K562 (cell line): Measurements from ENCODE around the gene CLCF1. TPM values are rescaled to one million over a fixed set of nuclear protein-coding genes. Genes with fewer than 3 reads are reported as not detected.

Experiments
- BDP1 ChIP-seq: IDR thresholded peaks from 3 replicates; pipeline ENCODE4 v1.6.1; 2011; ENCODE audit not compliant: insufficient read length, insufficient read depth
- GMEB1 ChIP-seq: fragments of 250-450 bp; sonication (Bioruptor Pico); IDR thresholded peaks from 2 replicates; pipeline ENCODE4 v1.4.0; 2020; ENCODE audit warnings: mild to moderate bottlenecking
- HMBOX1 ChIP-seq: sonication (generic); IDR thresholded peaks from 2 replicates; pipeline ENCODE4 v1.6.1; 2016
- HNRNPK ChIP-seq: fragments of 200-400 bp; formaldehyde crosslinking; IDR thresholded peaks from one replicate; pipeline ENCODE4 v1.6.1; 2018; ENCODE audit warnings: mild to moderate bottlenecking, low read depth, low read length; ENCODE audit not compliant: poor library complexity, severe bottlenecking
- IRF9 ChIP-seq: fragments of 450-650 bp; IDR thresholded peaks from 2 replicates; pipeline ENCODE4 v1.6.1; 2016; ENCODE audit warnings: missing biosample characterization, missing genetic modification characterization
- JUN ChIP-seq, 2 experiments: sonication (generic) in 1 of 2; formaldehyde crosslinking in 1 of 2; IDR thresholded peaks; 2 replicates each; pipeline versions ENCODE4 v1.6.1 to v1.8.0; 2012 to 2022; ENCODE audit warnings: borderline replicate concordance in 2 of 2, mild to moderate bottlenecking in 2 of 2, improper control_type of control experiment in 1 of 2, low read depth in 1 of 2, low read length in 1 of 2, missing genetic modification reagents in 1 of 2
- MED1 ChIP-seq: sonication (generic); formaldehyde crosslinking; IDR thresholded peaks from 2 replicates; pipeline ENCODE4 v1.8.1; 2023; ENCODE audit warnings: missing genetic modification reagents, borderline replicate concordance
- MEF2A ChIP-seq: IDR thresholded peaks from 2 replicates; pipeline ENCODE4 v1.6.1; 2011; ENCODE audit warnings: low read depth, mild to moderate bottlenecking, low read length, moderate library complexity; ENCODE audit not compliant: control insufficient read depth
- MTA1 ChIP-seq: fragments of 450-650 bp; IDR thresholded peaks from 2 replicates; pipeline ENCODE4 v1.6.1; 2017; ENCODE audit warnings: borderline replicate concordance
- POU5F1 ChIP-seq: fragments of 150-350 bp; IDR thresholded peaks from 2 replicates; pipeline ENCODE4 v1.6.1; 2014; ENCODE audit warnings: borderline replicate concordance, low read length, low read depth, mild to moderate bottlenecking; ENCODE audit not compliant: partially characterized antibody
- PURB ChIP-seq: sonication (generic); formaldehyde crosslinking; IDR thresholded peaks from 2 replicates; pipeline ENCODE4 v1.9.0; 2021; ENCODE audit warnings: low read depth, mild to moderate bottlenecking, missing genetic modification reagents
- RFX5 ChIP-seq: IDR thresholded peaks from 2 replicates; pipeline ENCODE4 v1.6.1; 2011; ENCODE audit warnings: low read depth, mild to moderate bottlenecking, improper control_type of control experiment, low read length
- TARDBP ChIP-seq: fragments of 450-650 bp; IDR thresholded peaks from 2 replicates; pipeline ENCODE4 v1.6.1; 2016
- ZNF280B ChIP-seq: fragments of 250-450 bp; sonication (Bioruptor Pico); IDR thresholded peaks from 2 replicates; pipeline ENCODE4 v1.5.1; 2021; ENCODE audit warnings: mild to moderate bottlenecking
- ZNF699 ChIP-seq: fragments of 250-450 bp; sonication (Bioruptor Pico); IDR thresholded peaks from 2 replicates; pipeline ENCODE4 v1.8.0; 2021; ENCODE audit warnings: mild to moderate bottlenecking, moderate library complexity; ENCODE audit not compliant: insufficient replicate concordance
- ZNF766 ChIP-seq: fragments of 200-800 bp; sonication (Bioruptor generic); conservative IDR thresholded peaks from 2 replicates; pipeline ENCODE4 v1.6.1; 2016; ENCODE audit warnings: missing genetic modification characterization, missing compliant biosample characterization
- polyA plus RNA-seq, 8 experiments: library from polyadenylated mRNA; depleted of rRNA in 4 of 8; stranded (reverse) in 5 of 8; unstranded in 3 of 8; fragments of >200 nt; fragmentation: Nextera tagmentation in 2 of 8; fragmentation: Illumina TruSeq in 1 of 8; extraction: Ambion mirVana in 2 of 8; extraction: Trizol in 1 of 8; gene quantifications; 2 replicates each; pipeline versions ENCODE4 v1.2.1 to v1.2.3, GENCODE V29; 2011 to 2014; ENCODE audit warnings: inconsistent platforms in 1 of 8, missing spikeins in 1 of 8
- total RNA-seq, 7 experiments: library from RNA; depleted of rRNA in 6 of 7; stranded (reverse); fragments of >200 nt in 6 of 7; fragmentation: Illumina TruSeq in 2 of 7; extraction: Trizol in 2 of 7; gene quantifications; 2 replicates each; pipeline versions ENCODE4 v1.2.1 to v1.2.3, GENCODE V29; 2011 to 2021; ENCODE audit warnings: low replicate concordance in 1 of 7
- TF ChIP-seq, protein P1 (sequence below): fragments of 250-450 bp; sonication (Bioruptor Pico); IDR thresholded peaks from 2 replicates; pipeline ENCODE4 v1.5.0; 2020; ENCODE audit warnings: mild to moderate bottlenecking, borderline replicate concordance

The CLCF1 gene
- total and polyA plus RNA-seq, 9 of the 15 experiments (the other 6 are each of a cell fraction or from before 2014, with no cell fraction given): 0.49 to 5.8 (median 3.0) TPM

DNA sequence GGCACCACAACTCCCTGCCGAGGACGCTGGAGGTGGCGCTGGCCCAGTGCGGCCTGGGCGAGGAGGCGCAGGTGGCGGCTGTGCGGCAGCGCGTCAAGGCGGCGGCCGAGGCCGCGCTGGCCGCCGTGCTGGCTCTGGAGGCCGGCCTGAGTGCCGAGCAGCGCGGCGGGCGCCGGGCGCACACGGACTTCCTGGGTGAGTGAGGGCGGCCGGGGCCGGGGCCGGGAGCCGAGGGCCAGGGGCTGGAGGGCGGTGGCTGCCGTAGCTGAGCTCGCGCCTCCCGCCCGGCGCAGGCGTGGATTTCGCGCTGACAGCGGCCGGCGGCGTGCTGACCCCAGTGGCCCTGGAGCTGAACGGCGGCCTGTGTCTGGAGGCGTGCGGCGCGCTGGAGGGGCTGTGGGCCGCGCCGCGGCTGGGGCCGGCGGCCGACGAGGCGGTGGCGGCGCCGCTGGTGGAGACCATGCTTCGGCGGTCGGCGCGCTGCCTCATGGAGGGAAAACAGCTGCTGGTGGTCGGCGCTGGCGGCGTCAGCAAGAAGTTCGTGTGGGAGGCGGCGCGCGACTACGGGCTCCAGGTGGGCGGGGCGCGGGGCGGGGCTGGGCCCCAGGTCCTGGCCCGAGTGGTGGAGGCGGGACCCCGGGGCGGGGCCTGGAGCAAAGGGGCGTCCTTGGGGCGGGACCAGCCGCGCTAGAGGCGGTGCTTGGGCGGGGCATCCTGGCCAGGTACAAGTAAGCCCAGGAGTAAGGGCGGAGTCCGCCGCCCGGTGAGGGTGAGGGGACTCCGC, 47.4 kb upstream of the CLCF1 start (continued):
- no peak for TF ChIP-seq MTA1
- TF ChIP-seq HMBOX1: no peak
- no peak for TF ChIP-seq RFX5
- TF ChIP-seq TARDBP: no peak
- TF ChIP-seq GMEB1 (CRISPR knock-in tag): peak; percentile 58
- TF ChIP-seq ZNF766 (CRISPR knock-in tag): no peak
- TF ChIP-seq BDP1: no peak
- TF ChIP-seq ZNF280B (CRISPR knock-in tag): no peak
- TF ChIP-seq MED1 (CRISPR knock-in tag): no peak
- TF ChIP-seq JUN (IDR thresholded peaks at IDR 0.05; ENCODE audit: borderline replicate concordance, low read depth, low read length): 0 out of 2 replicates have a peak, but pooled peaks have one; percentile 6
- no peak for TF ChIP-seq JUN (CRISPR knock-in tag; IDR thresholded peaks at IDR 0.05; ENCODE audit: borderline replicate concordance)
- TF ChIP-seq ZNF699 (CRISPR knock-in tag): no peak
- no peak for TF ChIP-seq PURB
- peak; percentile 56 for TF ChIP-seq HNRNPK
- TF ChIP-seq IRF9 (tag): no peak
- TF ChIP-seq POU5F1: no peak
- no peak for TF ChIP-seq MEF2A
- TF ChIP-seq, protein P1, sequence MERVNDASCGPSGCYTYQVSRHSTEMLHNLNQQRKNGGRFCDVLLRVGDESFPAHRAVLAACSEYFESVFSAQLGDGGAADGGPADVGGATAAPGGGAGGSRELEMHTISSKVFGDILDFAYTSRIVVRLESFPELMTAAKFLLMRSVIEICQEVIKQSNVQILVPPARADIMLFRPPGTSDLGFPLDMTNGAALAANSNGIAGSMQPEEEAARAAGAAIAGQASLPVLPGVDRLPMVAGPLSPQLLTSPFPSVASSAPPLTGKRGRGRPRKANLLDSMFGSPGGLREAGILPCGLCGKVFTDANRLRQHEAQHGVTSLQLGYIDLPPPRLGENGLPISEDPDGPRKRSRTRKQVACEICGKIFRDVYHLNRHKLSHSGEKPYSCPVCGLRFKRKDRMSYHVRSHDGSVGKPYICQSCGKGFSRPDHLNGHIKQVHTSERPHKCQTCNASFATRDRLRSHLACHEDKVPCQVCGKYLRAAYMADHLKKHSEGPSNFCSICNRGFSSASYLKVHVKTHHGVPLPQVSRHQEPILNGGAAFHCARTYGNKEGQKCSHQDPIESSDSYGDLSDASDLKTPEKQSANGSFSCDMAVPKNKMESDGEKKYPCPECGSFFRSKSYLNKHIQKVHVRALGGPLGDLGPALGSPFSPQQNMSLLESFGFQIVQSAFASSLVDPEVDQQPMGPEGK (CRISPR knock-in tag): no peak
